ENCODE measurements around the gene KLF3.

Gene KLF3

DNA sequence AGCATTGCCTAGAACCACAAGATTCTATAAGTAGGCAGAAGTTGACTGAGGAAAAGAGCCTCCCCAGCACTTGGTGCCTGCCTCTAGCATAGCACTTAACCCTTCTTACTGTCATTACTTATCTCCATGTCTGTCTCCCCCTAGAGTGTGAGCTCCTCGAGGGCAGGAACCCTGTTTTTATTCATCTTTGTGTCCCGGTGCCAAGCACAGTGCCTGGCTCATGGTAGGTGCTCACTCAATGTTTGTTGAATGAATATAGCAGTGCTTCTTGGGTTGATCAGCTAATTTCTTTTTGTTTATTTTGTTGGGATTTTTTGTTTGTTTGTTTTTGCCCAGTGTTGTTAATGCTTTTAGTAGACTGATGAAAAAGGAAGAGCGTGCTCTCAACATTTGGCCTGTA is 30.3 kb downstream of the KLF3 start:
- FAIRE-seq (no peak), DNase-seq (ENCODE audit: low spot score) (no peak)

DNA sequence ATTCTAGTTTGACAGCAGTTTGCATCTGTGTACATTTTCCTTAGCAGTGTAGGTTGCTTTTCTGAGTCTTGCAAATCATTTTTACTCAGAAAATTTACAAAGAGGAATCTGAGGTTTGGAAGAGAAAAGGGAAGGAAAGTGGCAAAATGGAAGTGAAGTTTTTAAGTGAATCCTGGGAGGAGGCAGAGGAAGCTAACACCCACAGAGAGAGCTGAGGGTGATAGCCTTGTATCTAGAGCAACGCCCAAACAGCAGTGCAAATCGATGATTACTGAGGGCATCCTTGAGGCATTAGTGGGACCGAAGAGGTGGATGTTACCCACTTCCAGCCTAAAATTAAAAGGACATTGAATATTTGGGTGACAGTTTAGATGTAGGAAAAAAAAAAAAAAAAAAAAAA is 31.8 kb downstream of the KLF3 start:
- DNase-seq (ENCODE audit: low spot score): no peak
- FAIRE-seq: no peak

DNA sequence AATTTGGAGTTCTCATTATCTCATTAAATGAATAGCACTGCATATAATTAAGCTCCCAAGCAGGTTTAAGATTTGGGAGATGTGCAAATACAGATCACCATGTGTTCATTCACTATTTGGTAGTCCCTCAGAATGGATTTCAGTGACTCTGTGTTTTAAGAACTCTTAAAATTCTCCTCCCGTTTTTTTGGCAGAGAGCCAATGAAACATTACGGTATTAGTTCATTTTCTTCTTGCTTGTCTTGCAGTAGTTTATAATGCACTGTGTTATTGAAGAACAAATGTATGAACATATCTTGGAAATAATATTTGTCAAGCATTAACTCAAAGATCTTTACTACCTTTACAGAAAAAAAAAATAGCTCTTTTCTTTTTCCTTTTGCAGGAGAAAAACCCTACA is 32.7 kb downstream of the KLF3 start:
- DNase-seq (ENCODE audit: low spot score) (no peak), FAIRE-seq (no peak)

DNA sequence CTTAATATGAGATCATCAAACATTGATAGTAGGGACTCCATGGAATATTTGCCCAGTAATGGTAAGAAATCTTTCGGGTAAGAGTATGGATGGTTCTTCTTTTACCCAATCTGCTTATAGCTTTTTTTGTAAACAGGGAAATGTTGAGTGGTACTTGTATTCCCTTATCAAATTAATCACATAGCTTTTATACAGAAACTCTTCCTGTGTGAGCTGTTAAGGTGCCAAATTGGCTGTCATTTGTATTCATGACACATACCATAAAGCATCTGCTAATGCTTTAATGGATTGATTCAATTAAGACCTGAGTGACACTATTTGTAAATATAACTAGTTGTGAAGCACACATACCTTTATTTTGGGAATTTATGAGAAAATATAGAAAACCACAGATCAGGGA is 34.2 kb downstream of the KLF3 start:
- FAIRE-seq (no peak), DNase-seq (ENCODE audit: low spot score) (no peak)

DNA sequence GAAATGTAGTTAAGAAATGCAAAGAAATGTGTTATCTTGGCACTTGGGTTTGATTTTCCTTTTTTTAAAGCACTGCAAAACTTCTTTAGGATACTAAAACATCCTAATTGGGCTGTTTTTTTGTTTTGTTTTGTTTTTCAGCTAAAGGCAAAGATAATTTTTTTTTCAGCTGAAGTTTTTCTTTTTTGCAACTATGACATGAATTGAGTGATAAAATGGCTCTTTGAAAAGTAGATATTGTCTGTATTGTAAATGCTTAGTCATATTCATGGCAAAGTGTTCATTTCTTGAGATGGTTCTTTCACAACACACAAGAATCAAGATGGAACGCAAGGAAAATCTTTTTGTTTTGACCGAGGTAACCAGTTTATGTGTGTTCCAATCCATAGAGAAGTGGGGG is 35.1 kb downstream of the KLF3 start:
- DNase-seq (ENCODE audit: low spot score): no peak
- FAIRE-seq: no peak

DNA sequence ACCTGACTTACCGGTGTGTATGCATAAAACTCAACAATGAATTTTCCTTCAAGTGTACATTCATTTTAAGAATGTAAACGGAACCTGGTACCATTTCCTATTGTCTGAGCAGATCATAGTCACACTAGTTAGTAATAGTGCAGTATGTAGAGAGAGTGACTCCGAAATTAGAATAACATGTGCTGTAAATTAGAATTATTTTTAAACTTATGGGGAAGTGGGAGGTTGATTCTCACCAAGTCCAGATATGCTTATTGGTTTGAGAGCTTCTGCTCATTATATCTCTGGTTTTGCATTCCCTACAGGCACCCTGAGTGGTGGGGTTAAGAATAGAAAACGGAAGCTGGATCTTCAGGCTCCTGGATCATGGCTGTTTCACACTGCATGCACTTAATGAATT is 39.6 kb downstream of the KLF3 start:
- DNase-seq (ENCODE audit: low spot score): no peak
- no peak for FAIRE-seq

DNA sequence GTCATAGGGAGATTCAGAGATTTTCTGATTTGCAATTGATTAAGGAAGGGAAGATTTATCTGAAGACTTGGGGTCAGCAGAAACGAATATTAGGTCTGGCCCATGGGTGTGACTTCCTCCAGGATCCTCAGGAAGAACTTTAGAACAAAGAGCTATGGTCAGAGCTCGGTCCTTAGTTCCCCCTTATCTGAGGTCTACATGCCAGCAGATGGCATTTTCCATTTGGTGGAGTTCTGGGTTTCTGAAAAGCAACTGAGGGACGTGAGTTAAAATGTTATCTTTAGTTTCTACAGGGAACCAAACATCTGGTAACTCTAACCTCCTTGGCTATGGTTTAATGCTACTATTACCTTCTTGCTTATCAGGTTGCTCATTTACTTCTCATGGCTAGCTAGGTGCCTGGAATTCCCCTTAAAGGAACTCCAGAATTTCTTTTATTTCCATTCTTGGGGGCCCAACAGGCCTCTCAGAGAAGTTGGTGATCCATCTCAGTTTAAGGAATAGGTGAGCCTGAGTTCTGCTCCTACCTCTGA is 40.7 kb downstream of the KLF3 start:
- DNase-seq (ENCODE audit: low spot score) (no peak), FAIRE-seq (no peak)

DNA sequence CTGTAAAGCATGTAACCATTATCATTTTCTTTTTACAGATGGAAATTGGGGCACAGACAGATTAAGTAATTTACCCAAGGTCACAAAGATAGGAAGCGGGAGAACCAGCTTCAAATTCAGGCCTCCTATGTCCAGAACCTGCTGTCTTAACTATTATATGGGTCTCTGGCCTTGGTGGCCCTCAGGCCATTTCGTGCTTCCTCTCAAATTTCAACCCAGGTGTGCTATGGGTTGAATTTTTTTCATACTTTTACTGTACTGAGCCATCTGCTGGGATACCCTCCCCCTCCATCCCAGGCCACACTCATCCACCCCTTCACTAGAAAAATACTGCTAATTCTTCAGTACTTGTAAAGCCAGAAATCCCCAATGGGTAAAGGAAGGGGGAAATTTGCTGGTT is 42.3 kb downstream of the KLF3 start:
- no peak for FAIRE-seq
- DNase-seq (ENCODE audit: low spot score): no peak

DNA sequence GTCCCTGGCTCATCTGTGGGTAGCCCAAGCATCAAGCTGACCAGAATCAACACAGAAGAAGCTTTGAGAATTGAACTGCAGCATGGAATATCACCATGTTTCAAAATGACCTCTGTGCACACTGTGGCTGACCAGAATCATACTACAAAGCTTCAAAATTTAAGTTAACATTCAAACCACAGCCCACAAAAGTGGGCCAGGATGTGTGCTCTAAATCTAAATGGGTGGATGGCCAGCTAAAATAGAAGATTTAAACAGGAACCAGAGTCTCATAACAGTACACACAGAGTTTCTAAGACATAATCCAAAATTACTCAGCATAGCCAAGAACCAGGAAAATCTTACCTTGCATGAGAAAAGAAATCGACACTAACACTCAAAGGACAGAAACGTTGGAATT is 46.1 kb downstream of the KLF3 start:
- no peak for FAIRE-seq

DNA sequence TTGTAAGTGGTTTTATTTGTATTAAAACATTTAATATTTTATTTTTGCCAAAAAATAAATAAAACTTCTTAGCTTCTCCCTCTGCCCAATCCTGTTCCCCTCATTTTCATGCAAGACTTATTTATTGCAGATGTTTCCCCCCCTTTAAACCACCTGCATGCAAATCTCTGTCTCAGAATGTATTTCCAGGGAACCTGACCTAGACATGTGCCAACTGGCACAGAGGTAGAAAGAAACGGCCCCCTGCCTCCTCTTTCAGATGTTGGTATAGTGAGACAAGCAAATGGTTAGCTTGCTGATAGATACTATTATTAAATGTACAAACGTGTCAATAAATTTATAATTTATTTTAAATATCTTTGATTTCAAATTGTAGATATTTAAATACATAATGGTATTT is 47.1 kb downstream of the KLF3 start:
- FAIRE-seq (no peak), DNase-seq (ENCODE audit: low spot score) (no peak)

More for the DNA sequence above, 46.1 kb downstream of the KLF3 start:
- DNase-seq (ENCODE audit: low spot score): no peak

DNA sequence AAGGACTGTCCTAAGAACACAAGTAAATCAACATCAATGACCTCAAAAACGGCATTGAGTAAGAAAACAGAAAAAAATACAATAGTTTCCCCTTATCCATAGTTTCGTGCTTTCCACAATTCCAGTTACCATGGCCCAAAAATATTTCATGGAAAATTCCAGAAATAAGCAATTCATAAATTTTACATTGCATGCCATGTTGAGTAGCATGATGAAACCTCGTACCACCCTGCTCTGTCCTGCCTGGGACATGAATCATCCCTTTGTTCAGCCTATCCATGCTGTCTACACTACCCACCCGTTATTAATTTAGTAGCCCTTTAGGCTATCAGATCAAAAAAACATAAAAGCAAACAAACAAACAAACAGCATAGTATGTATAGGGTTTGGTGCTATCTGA is 51.1 kb downstream of the KLF3 start:
- FAIRE-seq (no peak), DNase-seq (ENCODE audit: low spot score) (no peak)

DNA sequence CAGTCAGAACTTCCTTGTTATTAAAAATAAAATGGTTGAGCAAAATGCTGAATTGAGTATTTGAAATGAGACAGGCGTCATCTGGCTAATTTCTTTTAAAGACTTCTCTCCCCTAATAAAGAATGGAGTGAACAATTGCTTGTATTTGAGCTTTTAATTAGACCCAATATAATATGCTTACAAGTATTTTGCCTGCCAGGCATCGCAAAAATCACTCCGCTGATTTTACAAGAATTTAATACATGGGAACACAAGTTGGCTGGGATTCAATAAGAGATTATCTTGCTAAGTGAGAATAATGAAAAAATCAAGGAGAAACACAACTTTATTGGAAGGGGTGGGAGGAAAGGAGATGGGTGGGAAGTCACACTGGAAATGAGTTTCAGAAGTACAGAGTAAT is 52.3 kb downstream of the KLF3 start:
- FAIRE-seq (no peak), DNase-seq (ENCODE audit: low spot score) (no peak)

DNA sequence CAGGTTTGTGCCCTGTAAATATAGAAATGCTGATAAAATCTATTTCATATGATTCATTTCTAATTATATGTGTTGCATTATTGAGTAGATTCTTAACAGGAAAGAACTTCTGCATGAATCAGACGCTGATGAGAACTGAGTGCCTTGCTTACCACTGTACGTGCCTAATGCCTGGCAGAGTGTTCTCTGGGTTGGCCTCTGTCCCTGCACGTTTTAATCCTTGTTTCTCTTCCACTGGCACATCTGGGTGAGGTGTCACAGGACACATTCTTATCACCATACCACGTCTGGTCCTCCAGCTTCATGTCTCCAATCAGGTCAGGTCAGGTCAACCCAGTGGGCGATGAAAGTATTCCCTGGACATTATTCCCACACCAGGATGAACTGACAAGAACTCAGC is 53.6 kb downstream of the KLF3 start:
- peak; percentile 72 for FAIRE-seq

DNA sequence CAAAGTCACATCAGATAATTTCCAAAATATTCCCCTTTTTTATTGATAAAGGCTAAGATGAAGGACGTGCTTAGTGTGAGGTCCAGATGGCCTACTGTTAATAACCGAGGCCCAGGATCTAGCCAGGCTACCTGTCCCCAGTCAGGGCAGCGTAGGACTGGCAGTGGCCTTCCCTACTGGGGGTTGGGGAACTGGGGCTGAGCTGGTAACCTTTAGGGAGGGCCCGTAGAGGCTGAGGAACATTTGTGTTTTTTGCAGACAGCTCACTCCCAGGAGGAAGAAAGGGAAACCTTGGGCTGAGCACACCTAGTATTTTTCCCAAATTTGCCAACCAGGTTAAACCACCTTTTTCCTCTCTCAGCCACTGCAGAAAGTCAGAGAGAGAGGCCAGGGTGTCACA is 59.1 kb downstream of the KLF3 start:
- no peak for FAIRE-seq

More for the DNA sequence above, 53.6 kb downstream of the KLF3 start:
- no peak for DNase-seq (ENCODE audit: low spot score)

DNA sequence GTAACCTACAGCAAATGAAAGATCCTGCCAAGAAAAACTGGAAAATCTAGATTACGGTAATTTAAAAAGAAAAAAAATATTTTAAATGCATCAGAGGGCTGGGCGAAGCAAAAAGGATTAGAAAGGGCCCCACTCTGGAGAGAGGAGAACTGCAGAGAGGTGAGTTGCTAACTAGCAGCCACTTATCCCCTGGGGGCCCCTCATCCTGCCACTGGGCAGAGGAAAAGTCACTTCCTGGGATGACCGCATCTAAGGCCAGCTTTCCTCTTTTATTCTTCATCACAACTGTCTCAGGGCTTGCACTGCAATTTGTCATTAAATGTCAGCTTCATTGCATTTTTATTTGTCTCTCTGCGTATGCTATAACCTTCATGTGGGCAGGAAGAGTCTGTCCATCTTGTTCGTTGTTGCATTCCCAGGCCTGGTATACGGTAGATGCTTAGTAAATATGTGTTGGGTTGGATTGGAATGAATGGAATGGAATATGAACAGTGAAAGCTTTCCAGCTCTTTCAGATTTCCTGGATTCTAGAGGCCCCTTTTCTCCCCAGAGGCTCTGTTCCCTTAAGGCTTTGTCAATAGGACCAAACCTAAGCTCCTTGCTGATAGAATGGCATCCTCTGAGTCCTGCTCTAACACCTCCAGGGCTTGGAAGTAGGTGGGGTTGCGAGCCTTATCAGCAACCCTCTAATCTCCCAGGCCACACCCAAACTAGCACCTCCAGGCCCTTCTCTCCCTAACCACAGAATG is 59.9 kb downstream of the KLF3 start:
- no peak for FAIRE-seq
- DNase-seq (ENCODE audit: low spot score): no peak

More for the DNA sequence above, 59.1 kb downstream of the KLF3 start:
- DNase-seq (ENCODE audit: low spot score): no peak

DNA sequence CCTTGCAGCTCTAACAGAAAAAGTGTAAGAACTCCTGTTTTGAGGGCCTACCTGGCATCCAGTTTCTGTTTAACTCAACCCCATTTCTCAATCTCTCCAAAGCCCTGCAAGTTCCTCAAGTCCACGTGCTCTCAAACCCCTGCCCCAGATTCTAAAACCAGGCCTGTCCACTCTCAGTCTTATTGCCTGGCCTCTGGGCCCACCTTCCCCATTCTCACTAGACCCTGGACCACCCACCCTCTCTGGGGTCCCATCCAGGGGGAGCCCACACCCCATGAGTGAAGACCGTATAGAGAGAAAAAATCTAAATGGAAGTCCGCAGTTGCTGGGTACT is 60.4 kb downstream of the KLF3 start:
- no peak for FAIRE-seq
- DNase-seq (ENCODE audit: low spot score): no peak

DNA sequence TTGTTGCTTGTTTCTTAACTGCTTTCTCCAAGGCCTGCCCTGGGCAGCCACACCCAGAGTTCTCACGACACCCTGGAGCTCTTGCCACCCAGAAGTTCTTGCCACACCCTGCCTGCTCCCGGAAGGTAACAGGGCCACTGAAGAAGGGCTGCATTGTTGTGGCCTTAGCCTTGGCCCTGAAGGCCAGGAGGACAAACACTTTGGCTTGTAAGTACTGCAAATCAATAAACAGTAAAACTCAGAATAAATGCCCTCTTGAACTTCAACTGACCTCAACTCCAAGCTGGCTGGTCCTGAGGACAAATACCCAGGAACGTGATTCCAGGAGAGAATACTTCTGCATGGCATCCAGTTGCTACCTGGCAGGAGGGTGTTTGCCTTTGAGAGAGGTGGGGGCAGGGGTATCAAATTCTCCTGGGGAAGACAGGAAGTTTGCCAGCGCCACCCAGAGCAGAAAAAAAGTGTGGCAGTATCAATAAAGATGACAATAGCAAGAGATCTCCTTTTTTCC is 64.7 kb downstream of the KLF3 start:
- peak; percentile 16 for DNase-seq (ENCODE audit: low spot score)
- FAIRE-seq: no peak

DNA sequence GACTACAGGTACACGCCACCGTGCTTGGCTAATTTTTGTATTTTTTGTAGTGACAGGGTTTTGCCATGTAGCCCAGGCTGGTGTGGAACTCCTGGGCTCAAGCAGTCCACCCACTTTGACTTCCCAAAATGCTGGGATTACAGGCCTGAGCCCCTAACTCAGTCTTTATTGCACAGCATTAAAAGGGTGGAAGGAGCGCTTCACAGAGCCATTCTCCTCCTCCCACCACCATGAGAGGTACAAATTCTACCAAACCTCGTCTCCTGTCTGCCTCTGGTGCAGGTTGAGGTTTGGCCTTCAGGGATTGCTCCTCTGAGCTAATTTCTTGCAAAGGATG is 66.5 kb downstream of the KLF3 start:
- DNase-seq (ENCODE audit: low spot score) (no peak), FAIRE-seq (no peak)

DNA sequence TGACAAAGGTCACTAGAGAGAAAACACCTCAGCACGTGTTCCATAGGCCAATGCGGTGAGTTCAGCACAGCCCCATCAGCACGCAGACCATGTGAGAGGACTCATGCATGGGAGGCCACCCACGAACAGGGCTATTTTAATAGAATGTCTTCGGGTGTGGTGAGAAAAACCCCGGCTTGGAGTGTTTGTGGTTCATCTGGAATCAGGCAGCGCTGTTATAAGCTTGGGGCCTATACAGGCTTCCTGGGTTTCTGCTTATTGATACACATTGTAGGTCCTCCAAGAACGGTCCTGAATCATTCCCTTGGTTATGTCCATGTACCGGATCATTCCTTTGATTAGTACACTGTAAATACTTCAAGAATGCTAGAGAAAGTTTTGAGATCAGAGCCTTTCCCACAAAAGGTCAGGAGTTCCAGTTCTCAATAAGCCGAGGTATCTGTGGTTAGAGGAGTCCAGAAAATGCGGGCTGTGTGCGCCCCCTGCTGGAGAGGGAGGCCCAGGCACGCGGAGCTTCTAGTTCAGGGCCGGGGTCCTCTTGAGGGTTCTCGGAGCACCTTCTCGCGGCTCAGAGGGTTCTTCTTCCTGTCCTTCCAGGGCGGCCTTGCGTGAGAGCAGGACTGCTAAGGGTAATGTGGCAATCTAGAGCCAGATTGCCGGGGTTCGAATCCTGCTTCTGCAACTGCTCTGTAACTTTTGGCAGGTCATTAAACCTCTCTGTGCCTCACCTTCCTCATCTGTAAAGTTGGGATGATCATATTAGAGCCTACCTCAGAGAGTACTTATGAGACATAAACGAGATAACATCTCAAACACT is 67.0 kb downstream of the KLF3 start:
- DNase-seq (ENCODE audit: low spot score): peak; percentile 81
- FAIRE-seq: no peak

DNA sequence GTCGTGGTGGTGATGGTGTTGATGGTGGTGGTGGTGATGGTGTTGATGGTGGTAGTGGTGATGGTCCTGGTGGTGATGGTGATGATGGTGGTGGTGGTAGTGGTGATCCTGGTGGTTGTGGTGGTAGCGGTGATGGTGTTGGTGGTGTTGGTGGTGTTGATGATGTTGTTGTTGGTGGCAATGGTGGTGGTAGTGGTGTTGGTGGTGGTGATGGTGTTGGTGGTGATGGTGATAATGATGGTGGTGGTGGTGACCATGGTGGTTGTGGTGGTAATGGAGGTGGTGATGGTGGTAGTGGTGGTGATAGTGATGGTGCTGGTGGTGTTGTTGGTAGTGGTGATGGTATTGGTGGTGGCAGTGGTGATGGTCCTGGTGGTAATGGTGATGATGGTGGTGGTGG is 69.7 kb downstream of the KLF3 start:
- FAIRE-seq: no peak
- no peak for DNase-seq (ENCODE audit: low spot score)

DNA sequence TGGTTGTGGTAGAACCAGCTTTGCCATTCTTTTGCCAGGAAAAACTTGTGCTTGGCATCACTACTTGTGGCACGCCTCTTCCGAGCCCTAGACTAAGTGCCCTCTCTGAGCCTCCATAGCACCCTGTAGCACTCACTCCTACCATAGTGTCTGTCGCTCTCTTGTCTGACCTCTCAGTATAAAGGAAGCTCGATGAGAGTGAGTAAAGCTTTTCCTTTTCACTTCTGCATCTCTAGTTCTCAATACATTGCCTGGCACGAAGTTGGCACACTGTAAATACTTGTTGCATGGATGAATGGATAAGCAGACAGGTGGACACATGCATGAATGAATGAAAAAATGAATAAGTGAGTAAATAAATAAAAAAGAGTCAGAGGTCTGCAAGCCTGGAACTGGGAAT is 70.4 kb downstream of the KLF3 start:
- no peak for DNase-seq (ENCODE audit: low spot score)
- no peak for FAIRE-seq

DNA sequence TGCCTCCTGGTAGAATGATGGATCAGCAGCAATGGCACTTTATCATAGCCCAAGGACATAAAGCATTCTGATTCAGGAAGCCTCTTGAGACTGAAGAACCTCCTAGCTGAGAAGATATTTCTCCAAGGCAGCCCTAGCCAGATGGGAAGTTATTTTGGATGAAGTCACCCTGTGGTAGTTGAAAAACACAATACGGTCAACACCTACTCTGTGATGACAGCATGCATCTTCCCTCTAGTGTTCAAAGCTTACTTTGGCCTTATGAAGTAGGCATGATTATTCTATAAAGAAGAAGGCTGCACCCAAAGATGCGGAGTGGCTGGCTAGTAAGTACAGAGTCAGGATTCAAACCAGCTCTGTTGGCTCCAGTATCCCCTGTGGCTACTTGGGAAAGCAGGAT is 70.9 kb downstream of the KLF3 start:
- DNase-seq (ENCODE audit: low spot score): no peak
- FAIRE-seq: no peak

DNA sequence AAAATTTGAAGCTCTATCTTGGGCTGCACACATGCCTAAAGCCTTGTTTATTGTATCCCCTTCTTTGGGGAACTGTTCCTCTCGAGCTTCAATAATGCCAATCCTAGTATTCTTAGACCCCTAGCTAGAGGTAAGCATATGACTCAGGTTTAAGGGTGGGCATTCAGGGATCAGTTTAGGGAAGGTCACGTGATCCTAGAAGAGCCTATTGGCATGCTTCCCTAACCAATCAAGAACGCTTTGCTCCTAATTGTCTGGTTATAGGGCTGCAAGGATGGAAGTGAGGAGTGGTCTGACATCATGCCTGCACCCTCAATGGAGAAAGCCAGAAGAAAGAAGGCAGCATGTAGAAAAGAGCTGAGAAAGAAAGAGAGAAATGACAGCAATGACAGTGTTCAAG is 71.9 kb downstream of the KLF3 start:
- no peak for FAIRE-seq
- no peak for DNase-seq (ENCODE audit: low spot score)
